K562 (cell line): ENCODE results near the gene TMEM209. TPM values are rescaled to one million over a fixed set of nuclear protein-coding genes. Genes with fewer than 3 reads are reported as not detected.

Source experiments
- CCAR2 ChIP-seq: fragments of 200-400 bp; formaldehyde crosslinking; IDR thresholded peaks from 2 replicates; pipeline ENCODE4 v1.6.1; 2017; ENCODE audit warnings: mild to moderate bottlenecking, low read depth, low read length
- DIDO1 ChIP-seq: fragments of 450-650 bp; IDR thresholded peaks from 2 replicates; pipeline ENCODE4 v1.6.1; 2016; ENCODE audit warnings: low read depth, missing biosample characterization, missing genetic modification characterization
- PURB ChIP-seq: sonication (generic); formaldehyde crosslinking; IDR thresholded peaks from 2 replicates; pipeline ENCODE4 v1.9.0; 2021; ENCODE audit warnings: low read depth, mild to moderate bottlenecking, missing genetic modification reagents
- SFPQ ChIP-seq: fragments of 200-400 bp; formaldehyde crosslinking; IDR thresholded peaks from 2 replicates; pipeline ENCODE4 v1.6.1; 2017; ENCODE audit warnings: mild to moderate bottlenecking, low read depth, low read length, moderate library complexity
- SIX5 ChIP-seq, 2 experiments: IDR thresholded peaks; 2 replicates each; pipeline ENCODE4 v1.6.1; 2011; ENCODE audit warnings: low read length in 2 of 2, borderline replicate concordance in 1 of 2, low read depth in 1 of 2, mild to moderate bottlenecking in 1 of 2, moderate library complexity in 1 of 2; ENCODE audit not compliant: insufficient read depth in 1 of 2
- SLC30A9 ChIP-seq: fragments of 250-450 bp; sonication (Bioruptor Pico); IDR thresholded peaks from 2 replicates; pipeline ENCODE4 v1.8.0; 2022; ENCODE audit warnings: mild to moderate bottlenecking, moderate library complexity
- TFAM ChIP-seq: fragments of 250-450 bp; sonication (Bioruptor Pico); conservative IDR thresholded peaks from 2 replicates; pipeline ENCODE4 v1.5.0; 2021; ENCODE audit warnings: mild to moderate bottlenecking, moderate library complexity
- polyA plus RNA-seq, 8 experiments: library from polyadenylated mRNA; depleted of rRNA in 4 of 8; stranded (reverse) in 5 of 8; unstranded in 3 of 8; fragments of >200 nt; fragmentation: Nextera tagmentation in 2 of 8; fragmentation: Illumina TruSeq in 1 of 8; extraction: Ambion mirVana in 2 of 8; extraction: Trizol in 1 of 8; gene quantifications; 2 replicates each; pipeline versions ENCODE4 v1.2.1 to v1.2.3, GENCODE V29; 2011 to 2014; ENCODE audit warnings: inconsistent platforms in 1 of 8, missing spikeins in 1 of 8
- total RNA-seq, 7 experiments: library from RNA; depleted of rRNA in 6 of 7; stranded (reverse); fragments of >200 nt in 6 of 7; fragmentation: Illumina TruSeq in 2 of 7; extraction: Trizol in 2 of 7; gene quantifications; 2 replicates each; pipeline versions ENCODE4 v1.2.1 to v1.2.3, GENCODE V29; 2011 to 2021; ENCODE audit warnings: low replicate concordance in 1 of 7
- TF ChIP-seq, protein P1 (sequence below): fragments of 450-650 bp; IDR thresholded peaks from 2 replicates; pipeline ENCODE4 v1.6.1; 2014; ENCODE audit warnings: low read depth, mild to moderate bottlenecking, moderate library complexity, borderline replicate concordance
- TF ChIP-seq, protein P2 (sequence below): fragments of 250-450 bp; sonication (Bioruptor Pico); IDR thresholded peaks from 2 replicates; pipeline ENCODE4 v1.8.0; 2021; ENCODE audit warnings: borderline replicate concordance, mild to moderate bottlenecking, moderate library complexity; ENCODE audit not compliant: poor library complexity, severe bottlenecking
- TF ChIP-seq, protein P3 (sequence below), 2 experiments: fragments of 450-650 bp; formaldehyde crosslinking in 1 of 2; IDR thresholded peaks; 2 replicates each; pipeline versions ENCODE4 v1.4.0 to v1.6.1; 2014 to 2020; ENCODE audit warnings: mild to moderate bottlenecking in 2 of 2, borderline replicate concordance in 1 of 2, low read depth in 1 of 2
- TF ChIP-seq, protein P4 (sequence below): fragments of 450-650 bp; IDR thresholded peaks from 2 replicates; pipeline ENCODE4 v1.6.1; 2016; ENCODE audit warnings: antibody characterized with exemption

The TMEM209 gene
- total and polyA plus RNA-seq, 9 of the 15 experiments (the other 6 are each of a cell fraction or from before 2014, with no cell fraction given): 36.8 to 116 (median 76.6) TPM

DNA sequence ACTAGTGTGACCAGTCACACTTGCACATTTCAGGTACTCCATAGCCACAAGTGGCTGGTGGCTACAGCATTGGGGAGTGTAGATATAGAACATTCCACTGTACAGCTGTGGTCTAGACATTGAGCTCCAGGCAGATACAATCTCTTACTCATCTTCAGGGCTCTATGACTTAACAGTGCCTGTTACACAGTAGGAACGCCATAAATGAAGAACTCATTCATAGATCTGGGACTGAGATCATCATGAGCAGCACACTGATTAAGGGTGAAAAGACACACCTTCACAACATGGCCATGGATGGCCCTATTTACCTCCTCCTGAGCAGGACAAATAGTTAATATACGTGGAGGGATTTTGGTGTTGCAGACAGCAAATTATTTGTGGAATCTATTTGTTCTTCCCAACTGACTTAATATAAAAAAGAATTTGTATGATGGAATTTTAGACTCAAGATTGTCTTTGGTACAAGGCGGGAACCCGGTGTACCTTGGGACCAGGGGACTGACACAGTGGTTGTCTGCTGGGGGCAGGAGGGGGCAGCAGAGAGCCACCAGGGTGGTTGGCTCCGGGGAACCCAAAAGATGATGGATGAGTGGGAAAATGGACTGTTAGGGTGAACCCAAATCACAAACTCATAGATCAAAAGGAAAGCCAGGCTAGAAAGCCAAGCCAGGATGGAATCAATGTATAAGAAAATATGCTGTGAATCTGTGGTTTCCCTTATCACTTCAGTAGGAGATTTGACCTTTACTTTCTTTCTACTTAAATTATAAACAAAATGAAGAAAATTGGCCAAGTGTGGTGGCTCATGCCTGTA is 37.2 kb upstream of the TMEM209 start (continued):
- TF ChIP-seq, protein P1, sequence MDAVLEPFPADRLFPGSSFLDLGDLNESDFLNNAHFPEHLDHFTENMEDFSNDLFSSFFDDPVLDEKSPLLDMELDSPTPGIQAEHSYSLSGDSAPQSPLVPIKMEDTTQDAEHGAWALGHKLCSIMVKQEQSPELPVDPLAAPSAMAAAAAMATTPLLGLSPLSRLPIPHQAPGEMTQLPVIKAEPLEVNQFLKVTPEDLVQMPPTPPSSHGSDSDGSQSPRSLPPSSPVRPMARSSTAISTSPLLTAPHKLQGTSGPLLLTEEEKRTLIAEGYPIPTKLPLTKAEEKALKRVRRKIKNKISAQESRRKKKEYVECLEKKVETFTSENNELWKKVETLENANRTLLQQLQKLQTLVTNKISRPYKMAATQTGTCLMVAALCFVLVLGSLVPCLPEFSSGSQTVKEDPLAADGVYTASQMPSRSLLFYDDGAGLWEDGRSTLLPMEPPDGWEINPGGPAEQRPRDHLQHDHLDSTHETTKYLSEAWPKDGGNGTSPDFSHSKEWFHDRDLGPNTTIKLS: no peak
- TF ChIP-seq, protein P2, sequence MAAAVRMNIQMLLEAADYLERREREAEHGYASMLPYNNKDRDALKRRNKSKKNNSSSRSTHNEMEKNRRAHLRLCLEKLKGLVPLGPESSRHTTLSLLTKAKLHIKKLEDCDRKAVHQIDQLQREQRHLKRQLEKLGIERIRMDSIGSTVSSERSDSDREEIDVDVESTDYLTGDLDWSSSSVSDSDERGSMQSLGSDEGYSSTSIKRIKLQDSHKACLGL (CRISPR knock-in tag): no peak
- TF ChIP-seq, protein P3, sequence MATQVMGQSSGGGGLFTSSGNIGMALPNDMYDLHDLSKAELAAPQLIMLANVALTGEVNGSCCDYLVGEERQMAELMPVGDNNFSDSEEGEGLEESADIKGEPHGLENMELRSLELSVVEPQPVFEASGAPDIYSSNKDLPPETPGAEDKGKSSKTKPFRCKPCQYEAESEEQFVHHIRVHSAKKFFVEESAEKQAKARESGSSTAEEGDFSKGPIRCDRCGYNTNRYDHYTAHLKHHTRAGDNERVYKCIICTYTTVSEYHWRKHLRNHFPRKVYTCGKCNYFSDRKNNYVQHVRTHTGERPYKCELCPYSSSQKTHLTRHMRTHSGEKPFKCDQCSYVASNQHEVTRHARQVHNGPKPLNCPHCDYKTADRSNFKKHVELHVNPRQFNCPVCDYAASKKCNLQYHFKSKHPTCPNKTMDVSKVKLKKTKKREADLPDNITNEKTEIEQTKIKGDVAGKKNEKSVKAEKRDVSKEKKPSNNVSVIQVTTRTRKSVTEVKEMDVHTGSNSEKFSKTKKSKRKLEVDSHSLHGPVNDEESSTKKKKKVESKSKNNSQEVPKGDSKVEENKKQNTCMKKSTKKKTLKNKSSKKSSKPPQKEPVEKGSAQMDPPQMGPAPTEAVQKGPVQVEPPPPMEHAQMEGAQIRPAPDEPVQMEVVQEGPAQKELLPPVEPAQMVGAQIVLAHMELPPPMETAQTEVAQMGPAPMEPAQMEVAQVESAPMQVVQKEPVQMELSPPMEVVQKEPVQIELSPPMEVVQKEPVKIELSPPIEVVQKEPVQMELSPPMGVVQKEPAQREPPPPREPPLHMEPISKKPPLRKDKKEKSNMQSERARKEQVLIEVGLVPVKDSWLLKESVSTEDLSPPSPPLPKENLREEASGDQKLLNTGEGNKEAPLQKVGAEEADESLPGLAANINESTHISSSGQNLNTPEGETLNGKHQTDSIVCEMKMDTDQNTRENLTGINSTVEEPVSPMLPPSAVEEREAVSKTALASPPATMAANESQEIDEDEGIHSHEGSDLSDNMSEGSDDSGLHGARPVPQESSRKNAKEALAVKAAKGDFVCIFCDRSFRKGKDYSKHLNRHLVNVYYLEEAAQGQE (IDR thresholded peaks at IDR 0.05; ENCODE audit: borderline replicate concordance): peak; percentile 84
- TF ChIP-seq, protein P3 (CRISPR knock-in tag; IDR thresholded peaks at IDR 0.05; ENCODE audit: low read depth): no peak
- TF ChIP-seq DIDO1 (tag) (no peak), SIX5 (IDR thresholded peaks at IDR 0.05; ENCODE audit: borderline replicate concordance in 1 of 2, insufficient read depth in 1 of 2, low read depth in 1 of 2, low read length in 2 of 2) (no peak), TFAM (no peak), SFPQ (no peak), CCAR2 (no peak), PURB (CRISPR knock-in tag) (no peak), SLC30A9 (no peak)
- TF ChIP-seq, protein P4, sequence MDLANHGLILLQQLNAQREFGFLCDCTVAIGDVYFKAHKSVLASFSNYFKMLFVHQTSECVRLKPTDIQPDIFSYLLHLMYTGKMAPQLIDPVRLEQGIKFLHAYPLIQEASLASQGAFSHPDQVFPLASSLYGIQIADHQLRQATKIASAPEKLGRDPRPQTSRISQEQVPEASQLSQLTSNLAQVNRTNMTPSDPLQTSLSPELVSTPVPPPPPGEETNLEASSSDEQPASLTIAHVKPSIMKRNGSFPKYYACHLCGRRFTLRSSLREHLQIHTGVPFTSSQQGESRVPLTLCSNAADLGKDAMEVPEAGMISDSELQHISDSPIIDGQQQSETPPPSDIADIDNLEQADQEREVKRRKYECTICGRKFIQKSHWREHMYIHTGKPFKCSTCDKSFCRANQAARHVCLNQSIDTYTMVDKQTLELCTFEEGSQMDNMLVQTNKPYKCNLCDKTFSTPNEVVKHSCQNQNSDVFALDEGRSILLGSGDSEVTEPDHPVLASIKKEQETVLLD: no peak
